SK-N-SH treated with all-trans-retinoic acid at 6 μM for 48 hours (cell line): ENCODE data around the gene C1QL2.

Experiments
- ATAC-seq: fragments of 200-7000 bp; cut with Tn5 transposase; 3 replicates; pipeline ENCODE4 v1.9.1; 2020; ENCODE audit warnings: mild to moderate bottlenecking, moderate library complexity
- ARNTL ChIP-seq: fragments of 450-650 bp; formaldehyde crosslinking; IDR thresholded peaks from 2 replicates; pipeline ENCODE4 v1.5.0; 2020; ENCODE audit warnings: low read depth, mild to moderate bottlenecking, moderate library complexity, borderline replicate concordance
- BACH2 ChIP-seq: fragments of 250-450 bp; sonication (Bioruptor Pico); IDR thresholded peaks from 2 replicates; pipeline ENCODE4 v1.9.0; 2021; ENCODE audit warnings: mild to moderate bottlenecking, borderline replicate concordance
- CREB5 ChIP-seq: fragments of 250-450 bp; sonication (Bioruptor Pico); IDR thresholded peaks from 2 replicates; pipeline ENCODE4 v1.5.1; 2020; ENCODE audit warnings: low read depth, mild to moderate bottlenecking, moderate library complexity
- CSDC2 ChIP-seq: fragments of 250-450 bp; sonication (Bioruptor Pico); IDR thresholded peaks from 2 replicates; pipeline ENCODE4 v1.5.0; 2020; ENCODE audit warnings: mild to moderate bottlenecking, moderate library complexity
- CSRNP3 ChIP-seq: fragments of 250-450 bp; sonication (Bioruptor Pico); IDR thresholded peaks from 2 replicates; pipeline ENCODE4 v1.5.1; 2021; ENCODE audit warnings: mild to moderate bottlenecking, moderate library complexity
- ESRRG ChIP-seq: fragments of 250-450 bp; sonication (Bioruptor Pico); IDR thresholded peaks from 2 replicates; pipeline ENCODE4 v1.6.1; 2021; ENCODE audit warnings: mild to moderate bottlenecking
- GLIS3 ChIP-seq: fragments of 250-450 bp; sonication (Bioruptor Pico); IDR thresholded peaks from 2 replicates; pipeline ENCODE4 v1.5.0; 2020; ENCODE audit warnings: mild to moderate bottlenecking, moderate library complexity
- ISL1 ChIP-seq: fragments of 250-450 bp; sonication (Bioruptor Pico); IDR thresholded peaks from 2 replicates; pipeline ENCODE4 v2.1.2; 2022; ENCODE audit warnings: mild to moderate bottlenecking, moderate library complexity
- PATZ1 ChIP-seq: fragments of 250-450 bp; sonication (Bioruptor Pico); IDR thresholded peaks from 2 replicates; pipeline ENCODE4 v1.8.0; 2020; ENCODE audit warnings: mild to moderate bottlenecking, moderate library complexity, borderline replicate concordance
- POU6F1 ChIP-seq: fragments of 250-450 bp; sonication (Bioruptor Pico); IDR thresholded peaks from 2 replicates; pipeline ENCODE4 v1.8.0; 2021; ENCODE audit warnings: low read depth, mild to moderate bottlenecking, moderate library complexity, borderline replicate concordance
- RARB ChIP-seq: fragments of 250-450 bp; sonication (Bioruptor Pico); IDR thresholded peaks from 2 replicates; pipeline ENCODE4 v1.8.0; 2021; ENCODE audit warnings: mild to moderate bottlenecking, moderate library complexity
- SNAI2 ChIP-seq: fragments of 250-450 bp; sonication (Bioruptor Pico); IDR thresholded peaks from 2 replicates; pipeline ENCODE4 v1.5.0; 2020; ENCODE audit warnings: mild to moderate bottlenecking, moderate library complexity
- TCF4 ChIP-seq: fragments of 250-450 bp; sonication (Bioruptor Pico); IDR thresholded peaks from 2 replicates; pipeline ENCODE4 v1.8.0; 2021; ENCODE audit warnings: mild to moderate bottlenecking, moderate library complexity, borderline replicate concordance
- TOX ChIP-seq: fragments of 250-450 bp; sonication (Bioruptor Pico); IDR thresholded peaks from 2 replicates; pipeline ENCODE4 v1.8.0; 2021; ENCODE audit warnings: mild to moderate bottlenecking, moderate library complexity, borderline replicate concordance
- TSHZ2 ChIP-seq: fragments of 250-450 bp; sonication (Bioruptor Pico); IDR thresholded peaks from 2 replicates; pipeline ENCODE4 v1.5.0; 2020; ENCODE audit warnings: mild to moderate bottlenecking, moderate library complexity
- ZC3H10 ChIP-seq: fragments of 250-450 bp; sonication (Bioruptor Pico); IDR thresholded peaks from 2 replicates; pipeline ENCODE4 v1.5.1; 2021; ENCODE audit warnings: mild to moderate bottlenecking, moderate library complexity
- ZFP3 ChIP-seq: fragments of 250-450 bp; sonication (Bioruptor Pico); IDR thresholded peaks from 2 replicates; pipeline ENCODE4 v1.5.0; 2020; ENCODE audit warnings: mild to moderate bottlenecking, moderate library complexity
- ZFP30 ChIP-seq: fragments of 450-650 bp; formaldehyde crosslinking; IDR thresholded peaks from 2 replicates; pipeline ENCODE4 v1.5.0; 2022; ENCODE audit warnings: mild to moderate bottlenecking, moderate library complexity
- ZNF565 ChIP-seq: fragments of 450-650 bp; formaldehyde crosslinking; conservative IDR thresholded peaks from 2 replicates; pipeline ENCODE4 v1.5.0; 2020; ENCODE audit warnings: low read depth, mild to moderate bottlenecking, moderate library complexity
- ZNF70 ChIP-seq: fragments of 450-650 bp; formaldehyde crosslinking; IDR thresholded peaks from 2 replicates; pipeline ENCODE4 v1.5.0; 2020; ENCODE audit warnings: mild to moderate bottlenecking, moderate library complexity
- ZNF8 ChIP-seq: fragments of 450-650 bp; formaldehyde crosslinking; IDR thresholded peaks from 2 replicates; pipeline ENCODE4 v1.5.0; 2020; ENCODE audit warnings: mild to moderate bottlenecking, moderate library complexity

C1QL2 gene

GRCh38 chr2:119196301-119197125 is 38.0 kb upstream of the C1QL2 start:
- TF ChIP-seq CREB5 (CRISPR knock-in tag) (no peak), ZFP30 (no peak)
- TF ChIP-seq, all 23 proteins: peak for 0
- ATAC-seq: no peak

- TF ChIP-seq RARB (CRISPR knock-in tag) (no peak), CREB5 (CRISPR knock-in tag) (no peak), ZFP30 (no peak), ZFP3 (CRISPR knock-in tag) (no peak), TOX (CRISPR knock-in tag) (no peak), PATZ1 (CRISPR knock-in tag) (no peak), ESRRG (no peak), ZNF565 (CRISPR knock-in tag) (no peak), TCF4 (CRISPR knock-in tag) (no peak), CSRNP3 (no peak), CSDC2 (CRISPR knock-in tag) (no peak), ZC3H10 (no peak), GLIS3 (CRISPR knock-in tag) (no peak), POU6F1 (CRISPR knock-in tag) (no peak), ZNF70 (CRISPR knock-in tag) (no peak), ISL1 (no peak), TSHZ2 (CRISPR knock-in tag) (no peak), BACH2 (no peak), ARNTL (CRISPR knock-in tag) (no peak), SNAI2 (CRISPR knock-in tag) (no peak)
- ATAC-seq: no peak
These were observed 37.3 kb upstream of the C1QL2 start for GRCh38 chr2:119195887-119196286.

- no peak for ATAC-seq
- TF ChIP-seq GLIS3 (CRISPR knock-in tag) (no peak), TOX (CRISPR knock-in tag) (no peak), ZNF565 (CRISPR knock-in tag) (no peak), BACH2 (no peak), ARNTL (CRISPR knock-in tag) (no peak), ZFP30 (no peak), PATZ1 (CRISPR knock-in tag) (no peak), TCF4 (CRISPR knock-in tag) (no peak), TSHZ2 (CRISPR knock-in tag) (no peak), ZNF8 (CRISPR knock-in tag) (no peak)
These were observed 36.5 kb upstream of the C1QL2 start for GRCh38 chr2:119195001-119195400.
